Progenitor cell of endocrine pancreas (in vitro differentiated cells): Measurements from ENCODE around the gene GALNT2. TPM values are rescaled to one million over a fixed set of nuclear protein-coding genes. Genes with fewer than 3 reads are reported as not detected.
A peak's percentile ranks its signal among the peaks of the same experiment; 100 is the strongest.

Experiments
- DNase-seq: peaks from one replicate; pipeline ENCODE4 v3.0.0; 2021; ENCODE audit warnings: low spot score; ENCODE audit not compliant: unreplicated experiment
- H3K27ac Mint-ChIP-seq: 2 replicates; pipeline ENCODE4 v1.8.0; 2021; ENCODE audit warnings: mild to moderate bottlenecking, moderate library complexity, mixed read lengths
- H3K27me3 Mint-ChIP-seq: 2 replicates; pipeline ENCODE4 v1.8.0; 2021; ENCODE audit warnings: mixed read lengths
- H3K36me3 Mint-ChIP-seq: 2 replicates; pipeline ENCODE4 v1.8.0; 2022; ENCODE audit warnings: mixed read lengths; ENCODE audit not compliant: insufficient read depth
- H3K4me1 Mint-ChIP-seq: 2 replicates; pipeline ENCODE4 v1.8.0; 2021; ENCODE audit warnings: low read depth, mixed read lengths
- H3K4me3 Mint-ChIP-seq: 2 replicates; pipeline ENCODE4 v1.8.0; 2021; ENCODE audit warnings: low read depth, mild to moderate bottlenecking, moderate library complexity, mixed read lengths
- H3K9me3 Mint-ChIP-seq: 2 replicates; pipeline ENCODE4 v1.8.0; 2021; ENCODE audit warnings: low read depth, mixed read lengths
- CTCF ChIP-seq: fragments of 200-600 bp; sonication (generic); IDR thresholded peaks from one replicate; pipeline ENCODE4 v1.5.0; 2021; ENCODE audit warnings: antibody characterized with exemption, mild to moderate bottlenecking; ENCODE audit not compliant: unreplicated experiment
- total RNA-seq: library from RNA; stranded (reverse); gene quantifications from 2 replicates; pipeline ENCODE4 v1.2.1, GENCODE V29; 2021

Gene GALNT2
- total RNA-seq, 1 donor from 2014 or later = 95.2 TPM

- peaks cover 18% of the 10 kb centered on the region for H3K9me3 Mint-ChIP-seq
- DNase-seq = no peak
- TF ChIP-seq CTCF = no peak
- no peaks in the 10 kb centered on the region for H3K27me3 Mint-ChIP-seq
- no peaks in the 10 kb centered on the region for H3K36me3 Mint-ChIP-seq
- H3K27ac Mint-ChIP-seq = no peak overlapping the region
- peak overlapping the region; percentile 37 for H3K4me3 Mint-ChIP-seq
- peaks cover 29% of the 10 kb centered on the region for H3K4me1 Mint-ChIP-seq
These were observed 1.9 kb upstream of the GALNT2 start for GRCh38 chr1:230065161-230065560.

- Mint-ChIP-seq H3K27me3 (no peaks in the 10 kb centered on the region), H3K4me3 (peak overlapping the region; percentile 79), H3K27ac (peak overlapping the region; percentile 91), H3K9me3 (peaks cover 18% of the 10 kb centered on the region), H3K4me1 (peaks cover 29% of the 10 kb centered on the region), H3K36me3 (no peaks in the 10 kb centered on the region)
- no peak for DNase-seq
- no peak for TF ChIP-seq CTCF
These were observed 1.5 kb upstream of the GALNT2 start for GRCh38 chr1:230065571-230065970.

GRCh38 chr1:230066031-230066430, 1.0 kb upstream of the GALNT2 start:
- Mint-ChIP-seq H3K27ac (peak overlapping the region; percentile 91), H3K4me1 (peaks cover 29% of the 10 kb centered on the region), H3K9me3 (peaks cover 18% of the 10 kb centered on the region), H3K4me3 (peak overlapping the region; percentile 79), H3K27me3 (no peaks in the 10 kb centered on the region), H3K36me3 (no peaks in the 10 kb centered on the region)
- no peak for DNase-seq
- TF ChIP-seq CTCF = no peak

- DNase-seq = peak; percentile 39
- Mint-ChIP-seq H3K27me3 (no peaks in the 10 kb centered on the region), H3K9me3 (peaks cover 8% of the 10 kb centered on the region), H3K36me3 (no peaks in the 10 kb centered on the region), H3K27ac (peak overlapping the region; percentile 93), H3K4me3 (peak overlapping the region; percentile 90), H3K4me1 (peaks cover 31% of the 10 kb centered on the region)
- no peak for TF ChIP-seq CTCF
These were observed 407 bp downstream of the GALNT2 start for GRCh38 chr1:230067419-230067870.

GRCh38 chr1:230067871-230068620, 1.0 kb downstream of the GALNT2 start:
- Mint-ChIP-seq H3K4me1 (peaks cover 31% of the 10 kb centered on the region), H3K36me3 (no peaks in the 10 kb centered on the region), H3K9me3 (peaks cover 6% of the 10 kb centered on the region), H3K27me3 (no peaks in the 10 kb centered on the region), H3K27ac (peak overlapping the region; percentile 93), H3K4me3 (peak overlapping the region; percentile 90)
- no peak for TF ChIP-seq CTCF
- peak; percentile 18 for DNase-seq
